Spleen (tissue), 11 donors: ENCODE results near the gene NDUFA3. TPM values are rescaled to one million over a fixed set of nuclear protein-coding genes. Genes with fewer than 3 reads are reported as not detected.

Experiments
- DNase-seq: peaks from one replicate; pipeline ENCODE4 v3.0.0-alpha.2; 2020
- H3K27ac ChIP-seq, 8 donors: fragments of 200-600 bp; sonication (generic) in 7 of 8; 1 replicate in 4 of 8; 2 replicates in 4 of 8; pipeline versions ENCODE4 v1.5.0 to v1.8.0; 2016 to 2021; ENCODE audit warnings: inconsistent platforms in 4 of 8, mild to moderate bottlenecking in 4 of 8, moderate library complexity in 1 of 8
- H3K27me3 ChIP-seq, 7 donors: fragments of 200-600 bp; sonication (generic) in 6 of 7; replicated peaks in 1 of 7; 1 replicate in 4 of 7; 2 replicates in 3 of 7; pipeline versions ENCODE4 v1.5.0 to v1.8.0; 2016 to 2021; ENCODE audit warnings: inconsistent platforms in 3 of 7, mild to moderate bottlenecking in 1 of 7
- H3K36me3 ChIP-seq, 6 donors: fragments of 200-600 bp; sonication (generic) in 5 of 6; 1 replicate in 4 of 6; 2 replicates in 2 of 6; pipeline versions ENCODE4 v1.5.0 to v1.8.0; 2016 to 2021; ENCODE audit warnings: inconsistent platforms in 2 of 6
- H3K4me1 ChIP-seq, 6 donors: fragments of 200-600 bp; sonication (generic) in 5 of 6; 1 replicate in 3 of 6; 2 replicates in 3 of 6; pipeline versions ENCODE4 v1.5.0 to v1.8.0; 2016 to 2021; ENCODE audit warnings: inconsistent platforms in 3 of 6
- H3K4me3 ChIP-seq, 8 donors: fragments of 200-600 bp; sonication (generic) in 7 of 8; 1 replicate in 4 of 8; 2 replicates in 4 of 8; pipeline versions ENCODE4 v1.5.0 to v1.8.0; 2016 to 2021; ENCODE audit warnings: inconsistent platforms in 4 of 8, mild to moderate bottlenecking in 4 of 8, moderate library complexity in 2 of 8
- H3K9me3 ChIP-seq, 8 donors: fragments of 200-600 bp; sonication (generic) in 7 of 8; 1 replicate in 4 of 8; 2 replicates in 4 of 8; pipeline versions ENCODE4 v1.5.0 to v1.8.0; 2016 to 2021; ENCODE audit warnings: inconsistent platforms in 4 of 8
- POLR2A ChIP-seq, 3 donors: fragments of 450-650 bp; IDR thresholded peaks; one replicate each; pipeline ENCODE4 v1.5.1; 2017; ENCODE audit warnings: antibody characterized with exemption in 3 of 3, mild to moderate bottlenecking in 1 of 3
- POLR2AphosphoS5 ChIP-seq, 3 donors: sonication (generic); formaldehyde crosslinking; IDR thresholded peaks; one replicate each; pipeline ENCODE4 v1.5.1; 2017; ENCODE audit warnings: antibody characterized with exemption in 3 of 3
- WGBS, 5 donors: extraction: QIAGEN DNeasy Blood & Tissue Kit in 3 of 5; methylation state at CpG; one replicate each; pipeline versions ENCODE4 v1.1.5 to v1.1.7; 2013 to 2018; 5-methylcytosine and 5-hydroxymethylcytosine counted together
- intact Hi-C: fragments of 100-400 bp; cut with DNase I; formaldehyde crosslinking; loops from one replicate; pipeline ENCODE4 v1.15.0; 2023; ENCODE audit warnings: low total_unique reads
- polyA plus RNA-seq, 3 donors: library from polyadenylated mRNA; stranded (reverse); fragments of 200-250 nt; gene quantifications; one replicate each; pipeline ENCODE4 v1.2.1, GENCODE V29; 2013
- total RNA-seq, 7 donors: library from RNA; depleted of rRNA in 3 of 7; stranded (reverse); fragments of >200 nt in 3 of 7; fragmentation: NEBNext Ultra II Directional in 4 of 7; extraction: Animal tissue kit (Norgen Biotek cat#: 25700) in 4 of 7; gene quantifications; one replicate each; pipeline versions ENCODE4 v1.1.0 to v1.2.1, GENCODE V29; 2016 to 2021
- TF ChIP-seq, protein P1 (sequence below), 11 experiments: fragments of 200-600 bp in 7 of 11; fragments of 450-650 bp in 4 of 11; sonication (generic) in 4 of 11; IDR thresholded peaks in 8 of 11; conservative IDR thresholded peaks in 3 of 11; 1 replicate in 7 of 11; 2 replicates in 4 of 11; pipeline versions ENCODE4 v1.4.0 to v1.8.0; 2016 to 2021; ENCODE audit warnings: antibody characterized with exemption in 11 of 11, inconsistent platforms in 4 of 11, mild to moderate bottlenecking in 1 of 11
- donor health status: healthy with polysubstance abuse.
- donor health status: DM: no; HTN: no; CAD: no; lungs with moderate emphysema.
- donor health status: DM: no; HTN: no; CAD: no.
- donor health status: Bipolar disorder and iron deficiency.
- donor health status: healthy.
- donor health status: DM: no; HTN: no; CAD: no.
- donor health status: DM: yes; HTN: yes; CAD: no.

The NDUFA3 gene
- total and polyA plus RNA-seq, 10 donors, result 14.5 to 197 (median 83.8) TPM

DNA sequence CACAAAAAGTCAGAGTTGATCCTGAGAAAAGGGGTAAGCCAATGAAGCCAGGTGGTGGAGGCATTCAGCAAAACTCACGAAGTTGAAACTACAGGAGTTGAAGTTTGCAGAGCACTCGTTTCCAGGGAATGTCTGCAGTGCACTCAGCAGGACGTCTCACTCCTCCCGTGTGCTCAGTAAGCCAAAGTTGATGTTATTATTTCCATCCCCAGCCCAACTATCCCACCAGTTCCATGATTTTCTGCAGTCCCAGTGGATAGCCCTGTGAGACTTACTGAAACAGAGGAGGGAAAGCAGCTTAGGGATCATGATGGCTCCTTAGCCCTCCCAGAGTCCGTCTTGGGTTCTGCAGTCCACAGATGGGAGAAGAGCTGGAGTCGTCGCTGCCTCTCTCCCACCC, 21.6 kb upstream of the NDUFA3 start, which contains the start of gene TARM1:
TSS of gene TARM1 (minus strand) at position 334 of the 400 bp plus-strand sequence. CDS start at position 309, 25 bp downstream.
- intact Hi-C loops, result no loop called here
- no peaks in the 10 kb centered on the region for H3K36me3 ChIP-seq
- no peak for DNase-seq
- no peak within 1 kb of the TSS for H3K4me3 ChIP-seq
- TF ChIP-seq POLR2AphosphoS5 (IDR thresholded peaks at IDR 0.05) (no peak), POLR2A (IDR thresholded peaks at IDR 0.05) (no peak)
- TF ChIP-seq, protein P1, sequence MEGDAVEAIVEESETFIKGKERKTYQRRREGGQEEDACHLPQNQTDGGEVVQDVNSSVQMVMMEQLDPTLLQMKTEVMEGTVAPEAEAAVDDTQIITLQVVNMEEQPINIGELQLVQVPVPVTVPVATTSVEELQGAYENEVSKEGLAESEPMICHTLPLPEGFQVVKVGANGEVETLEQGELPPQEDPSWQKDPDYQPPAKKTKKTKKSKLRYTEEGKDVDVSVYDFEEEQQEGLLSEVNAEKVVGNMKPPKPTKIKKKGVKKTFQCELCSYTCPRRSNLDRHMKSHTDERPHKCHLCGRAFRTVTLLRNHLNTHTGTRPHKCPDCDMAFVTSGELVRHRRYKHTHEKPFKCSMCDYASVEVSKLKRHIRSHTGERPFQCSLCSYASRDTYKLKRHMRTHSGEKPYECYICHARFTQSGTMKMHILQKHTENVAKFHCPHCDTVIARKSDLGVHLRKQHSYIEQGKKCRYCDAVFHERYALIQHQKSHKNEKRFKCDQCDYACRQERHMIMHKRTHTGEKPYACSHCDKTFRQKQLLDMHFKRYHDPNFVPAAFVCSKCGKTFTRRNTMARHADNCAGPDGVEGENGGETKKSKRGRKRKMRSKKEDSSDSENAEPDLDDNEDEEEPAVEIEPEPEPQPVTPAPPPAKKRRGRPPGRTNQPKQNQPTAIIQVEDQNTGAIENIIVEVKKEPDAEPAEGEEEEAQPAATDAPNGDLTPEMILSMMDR (IDR thresholded peaks at IDR 0.05 in 8 of 11, conservative IDR thresholded peaks at IDR 0.05 in 3 of 11), result no peak
- H3K27ac ChIP-seq, result peak within 1 kb of the TSS in 2 of 8 donors; percentile 48 to 53
- H3K4me1 ChIP-seq, result peaks cover 0 to 13% (median 1%) of the 10 kb centered on the region in 6 donors
- H3K9me3 ChIP-seq, result peaks cover 0 to 36% (median 22%) of the 10 kb centered on the region in 8 donors
- peaks cover 0 to 3% (median 0%) of the 10 kb centered on the region in 7 donors for H3K27me3 ChIP-seq
- 65 to 82% (median 78%) methylated on average over 7 of the region's 7 CpGs for WGBS, 5 donors

DNA sequence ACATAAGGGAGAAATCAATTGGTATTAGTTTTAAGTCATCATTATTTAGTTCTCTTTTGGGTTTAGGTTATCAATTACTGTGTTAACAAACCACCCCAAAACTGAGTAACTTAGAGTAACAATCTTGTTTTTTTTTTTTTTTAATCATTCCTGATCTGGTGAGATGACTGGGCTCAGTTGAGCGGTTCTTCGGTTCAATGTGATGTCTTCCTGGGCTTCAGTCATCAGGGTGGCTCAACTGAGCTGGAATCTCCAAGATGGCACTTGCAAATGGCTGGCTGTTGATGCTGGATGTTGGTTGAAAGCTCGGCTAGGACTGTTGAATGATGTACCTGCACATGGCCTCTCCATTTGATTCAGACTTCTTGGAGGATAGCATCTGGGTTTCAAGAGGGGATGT, 18.2 kb upstream of the NDUFA3 start:
- Histone ChIP-seq H3K4me3 (no peak overlapping the region), H3K36me3 (no peaks in the 10 kb centered on the region), H3K4me1 (no peaks in the 10 kb centered on the region), H3K27ac (no peak overlapping the region), H3K27me3 (peaks cover 0 to 7% (median 0%) of the 10 kb centered on the region in 7 donors), H3K9me3 (peaks cover 0 to 36% (median 22%) of the 10 kb centered on the region in 8 donors)
- intact Hi-C loops, result no loop called here
- WGBS, 5 donors, result 75 to 91% (median 83%) methylated on average over 3 of the region's 3 CpGs
- TF ChIP-seq, protein P1 (IDR thresholded peaks at IDR 0.05 in 8 of 11, conservative IDR thresholded peaks at IDR 0.05 in 3 of 11), result no peak
- no peak for TF ChIP-seq POLR2AphosphoS5 (IDR thresholded peaks at IDR 0.05)
- TF ChIP-seq POLR2A (IDR thresholded peaks at IDR 0.05), result no peak
- DNase-seq, result no peak

DNA sequence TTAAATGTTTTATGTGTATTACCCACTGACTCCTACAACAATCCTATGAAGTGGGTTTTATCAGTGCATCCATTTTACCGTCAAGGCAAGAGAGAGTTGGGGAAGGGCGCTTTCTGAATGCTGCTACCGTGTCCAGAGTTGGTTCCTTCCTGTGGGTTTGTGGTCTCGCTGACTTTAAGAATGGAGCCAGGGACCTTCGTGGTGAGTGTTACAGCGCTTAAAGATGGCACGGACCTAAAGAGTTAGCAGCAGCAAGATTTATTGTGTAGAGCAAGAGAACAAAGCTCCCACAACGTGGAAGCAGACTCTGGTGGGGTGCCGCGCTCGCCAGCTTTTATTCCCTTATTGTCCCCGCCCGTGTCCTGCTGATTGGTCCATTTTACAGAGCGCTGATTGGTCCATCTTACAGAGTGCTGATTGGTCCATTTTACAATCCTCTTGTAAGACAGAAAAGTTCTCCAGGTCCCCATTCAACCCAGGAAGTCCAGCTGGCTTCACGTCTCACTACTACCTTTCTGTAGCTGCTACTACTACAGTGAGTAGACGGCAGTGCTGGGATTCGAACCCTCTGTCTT, 8.1 kb upstream of the NDUFA3 start:
- H3K27me3 ChIP-seq, result peaks cover 0 to 51% (median 17%) of the 10 kb centered on the region in 7 donors
- no peak overlapping the region for H3K27ac ChIP-seq
- H3K9me3 ChIP-seq, result no peaks in the 10 kb centered on the region
- DNase-seq, result no peak
- intact Hi-C loops, result no loop called here
- TF ChIP-seq, protein P1 (IDR thresholded peaks at IDR 0.05 in 8 of 11, conservative IDR thresholded peaks at IDR 0.05 in 3 of 11), result no peak
- no peak for TF ChIP-seq POLR2AphosphoS5 (IDR thresholded peaks at IDR 0.05)
- no peak for TF ChIP-seq POLR2A (IDR thresholded peaks at IDR 0.05)
- no peak overlapping the region for H3K4me3 ChIP-seq
- peaks cover 3 to 46% (median 16%) of the 10 kb centered on the region in 6 donors for H3K4me1 ChIP-seq
- peaks cover 0 to 9% (median 0%) of the 10 kb centered on the region in 6 donors for H3K36me3 ChIP-seq
- WGBS, 5 donors, result 51 to 70% (median 53%) methylated on average over 17 of the region's 17 CpGs

DNA sequence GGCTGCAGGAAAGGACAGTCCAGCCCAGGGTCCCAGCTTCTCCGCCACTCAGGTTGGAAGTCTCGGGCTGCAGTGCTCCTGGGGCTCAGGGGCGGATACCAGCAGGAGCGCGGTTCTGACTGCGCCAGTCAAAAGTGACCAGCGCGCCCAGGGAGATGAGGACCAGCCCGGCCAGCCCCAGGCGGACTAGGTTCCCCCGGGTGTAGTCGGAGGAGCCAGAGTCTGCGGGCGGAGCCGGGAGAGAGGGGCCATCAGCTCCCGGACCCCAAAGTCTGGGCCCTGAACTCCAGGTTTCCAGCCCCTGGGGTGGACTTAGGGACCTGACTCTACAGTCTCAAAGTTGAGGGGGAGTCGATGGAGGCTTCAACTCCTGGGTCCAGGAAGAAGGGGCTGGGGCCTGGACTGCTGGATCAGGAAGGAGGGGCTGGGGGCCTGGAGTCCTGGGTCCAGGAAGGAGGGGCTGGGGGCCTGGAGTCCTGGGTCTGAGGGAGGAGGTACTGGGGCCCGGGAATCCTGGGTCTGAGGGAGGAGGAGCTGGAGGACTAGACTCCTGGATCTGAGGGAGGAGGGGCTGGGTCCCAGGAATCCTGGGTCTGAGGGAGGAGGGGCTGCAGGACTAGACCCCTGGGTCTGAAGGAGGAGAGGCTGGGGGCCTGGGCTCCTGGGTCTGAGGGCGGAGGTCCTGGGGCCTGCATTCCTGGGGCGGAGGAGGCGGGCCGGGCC, 7.4 kb upstream of the NDUFA3 start:
- peaks cover 0 to 9% (median 0%) of the 10 kb centered on the region in 6 donors for H3K36me3 ChIP-seq
- intact Hi-C loops, result no loop called here

More for the DNA sequence above, 7.4 kb upstream of the NDUFA3 start:
- no peak for DNase-seq
- H3K27ac ChIP-seq, result peak overlapping the region in 3 of 8 donors; percentile 79 to 85 (median 83)
- H3K9me3 ChIP-seq, result no peaks in the 10 kb centered on the region
- peaks cover 3 to 53% (median 16%) of the 10 kb centered on the region in 6 donors for H3K4me1 ChIP-seq
- peak overlapping the region in 6 of 8 donors; percentile 22 to 65 (median 32) for H3K4me3 ChIP-seq
- TF ChIP-seq POLR2AphosphoS5 (IDR thresholded peaks at IDR 0.05) (no peak), POLR2A (IDR thresholded peaks at IDR 0.05) (no peak)
- TF ChIP-seq, protein P1 (IDR thresholded peaks at IDR 0.05 in 8 of 11, conservative IDR thresholded peaks at IDR 0.05 in 3 of 11), result no peak
- H3K27me3 ChIP-seq, result peaks cover 0 to 44% (median 14%) of the 10 kb centered on the region in 7 donors
- WGBS, 5 donors, result 74 to 88% (median 76%) methylated on average over 16 to 22 of the region's 22 CpGs
